A673 (cell line): ENCODE measurements around the gene EDA.

ENCODE experiments used
- CTCF ChIP-seq: fragments of 300-800, 200-600 bp; sonication (generic); conservative IDR thresholded peaks from 2 replicates; pipeline ENCODE4 v1.5.1; 2017; ENCODE audit warnings: low read depth, mild to moderate bottlenecking, antibody characterized with exemption, low read length, moderate library complexity, mixed read lengths
- EZH2 ChIP-seq: fragments of 200-600 bp; sonication (generic); IDR thresholded peaks from 2 replicates; pipeline ENCODE4 v1.6.1; 2017; ENCODE audit warnings: borderline replicate concordance, low read depth, mild to moderate bottlenecking, mixed read lengths, antibody characterized with exemption, low read length; ENCODE audit not compliant: poor library complexity, severe bottlenecking

DNA sequence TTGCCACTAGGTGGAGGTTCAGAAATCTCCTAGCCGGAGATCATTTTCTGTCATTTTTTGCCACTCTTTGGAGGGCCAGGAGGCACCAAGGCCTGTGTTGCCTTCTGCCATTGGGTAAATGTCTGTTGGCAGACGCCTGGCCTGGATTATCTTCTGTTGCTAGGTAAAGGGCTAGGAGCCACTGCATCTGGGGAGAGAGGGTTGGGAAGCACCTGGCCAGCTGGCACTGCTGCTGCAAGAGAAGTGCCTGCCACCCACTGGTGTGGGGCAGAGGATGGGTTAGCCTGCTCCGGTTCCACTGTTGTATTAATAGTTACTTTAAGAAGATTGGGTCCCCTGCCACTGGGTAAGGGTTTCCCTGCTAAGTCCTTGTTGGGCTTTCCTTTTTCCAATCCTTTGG lies 375.8 kb downstream of the EDA start:
- no peak for TF ChIP-seq CTCF
- no peak for TF ChIP-seq EZH2
